Measurements from ENCODE around the gene ATP5F1D.

Gene ATP5F1D

DNA sequence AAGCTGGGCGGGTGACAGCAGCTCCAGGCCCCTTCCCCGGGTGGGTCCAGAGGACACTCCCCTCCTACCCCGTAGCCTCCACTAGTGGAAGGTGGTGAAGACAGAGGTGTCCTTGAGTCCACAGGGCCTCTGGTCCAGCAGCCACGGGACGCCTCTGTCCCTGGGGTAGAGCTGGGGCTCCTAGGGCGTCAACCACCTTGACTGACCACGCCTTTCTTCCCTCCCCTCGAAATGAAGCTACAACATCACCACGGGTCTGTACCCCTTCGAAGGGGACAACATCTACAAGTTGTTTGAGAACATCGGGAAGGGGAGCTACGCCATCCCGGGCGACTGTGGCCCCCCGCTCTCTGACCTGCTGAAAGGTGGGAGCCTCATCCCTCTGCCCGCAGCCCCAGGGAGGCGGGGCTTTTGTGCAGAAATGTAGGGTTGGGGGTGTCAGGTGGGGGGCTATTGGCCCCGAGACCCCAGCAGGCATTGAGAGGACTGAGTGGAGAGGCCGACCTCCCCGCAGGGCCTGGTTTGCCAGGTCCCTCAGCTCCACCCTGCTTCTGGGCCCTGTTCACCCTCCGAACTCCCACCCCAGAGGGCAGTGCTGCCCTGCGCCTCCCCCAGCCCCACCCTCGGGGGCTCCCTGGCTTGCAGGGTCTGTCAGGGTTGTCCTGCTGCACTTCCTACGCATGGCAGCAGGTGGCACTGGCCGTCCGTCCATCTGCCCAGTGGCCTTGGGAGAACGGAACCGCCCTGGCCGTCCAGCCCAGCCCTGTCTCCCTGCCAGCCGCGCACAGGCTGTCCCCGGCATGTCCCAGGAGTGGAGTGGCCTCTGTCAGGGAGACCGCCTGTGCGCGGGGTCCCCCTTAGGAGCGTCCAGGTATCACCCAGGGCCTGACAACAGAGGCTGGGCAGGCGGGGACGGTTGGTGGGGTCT is 20.3 kb upstream of the ATP5F1D start:
- DNase-seq = no peak

GRCh38 chr19:1221904-1222255 is 19.7 kb upstream of the ATP5F1D start:
- DNase-seq = no peak

DNA sequence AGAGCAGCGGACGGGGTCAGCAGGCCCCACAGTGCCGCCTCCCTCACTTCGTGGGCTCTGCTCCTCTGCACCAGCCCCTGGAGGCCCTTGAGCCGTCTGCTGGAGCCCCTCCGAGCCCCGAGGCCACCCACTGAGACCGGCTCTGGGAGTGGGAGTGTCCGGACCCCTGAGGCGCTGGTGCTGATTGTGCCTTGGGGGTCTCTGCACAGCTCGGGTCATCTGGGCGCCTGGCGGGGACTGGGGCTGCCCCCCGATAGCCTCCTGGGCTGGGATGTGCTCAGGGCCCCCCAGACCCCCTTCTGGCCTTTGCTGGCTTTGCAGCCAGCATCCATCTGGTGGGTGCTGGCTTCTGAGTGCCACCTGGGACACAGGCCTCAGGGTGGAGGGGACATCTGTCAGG is 19.2 kb upstream of the ATP5F1D start:
- no peak for DNase-seq

DNA sequence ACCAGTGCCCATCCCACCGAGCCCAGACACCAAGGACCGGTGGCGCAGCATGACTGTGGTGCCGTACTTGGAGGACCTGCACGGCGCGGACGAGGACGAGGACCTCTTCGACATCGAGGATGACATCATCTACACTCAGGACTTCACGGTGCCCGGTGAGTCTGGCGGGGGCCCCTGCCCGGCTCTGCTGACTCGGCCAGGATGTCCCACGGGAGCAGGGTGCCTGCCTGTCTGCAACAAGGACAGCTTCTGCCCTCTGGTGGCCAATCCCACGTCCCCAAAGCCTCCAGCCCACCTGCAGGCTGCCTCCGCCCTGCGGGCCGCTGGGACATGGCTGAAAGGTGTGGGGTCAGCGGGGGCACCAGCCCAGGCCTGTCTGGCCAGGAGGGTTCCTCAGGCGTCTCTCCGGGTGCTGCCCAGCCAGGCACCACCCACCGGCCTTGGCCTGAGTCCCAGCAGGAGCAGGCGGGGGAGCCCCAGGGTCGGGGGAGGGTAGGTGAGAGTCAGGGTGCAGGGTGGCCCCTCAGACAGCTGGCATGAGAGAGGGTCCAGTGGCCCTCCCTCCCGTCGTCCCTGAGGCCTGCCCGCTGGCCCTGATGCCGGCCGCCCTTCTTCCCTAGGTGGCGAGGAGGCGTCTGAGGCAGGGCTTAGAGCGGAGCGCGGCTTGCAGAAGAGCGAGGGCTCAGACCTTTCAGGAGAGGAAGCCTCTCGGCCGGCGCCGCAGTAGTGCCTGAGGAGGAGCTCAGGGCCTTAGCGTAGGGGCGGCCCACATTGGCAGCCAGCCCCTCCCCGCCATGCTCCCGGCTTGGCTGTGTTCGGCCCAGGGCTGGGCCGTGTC is 18.3 kb upstream of the ATP5F1D start:
- no peak for DNase-seq

GRCh38 chr19:1224047-1224825 is 17.3 kb upstream of the ATP5F1D start:
- no peak for DNase-seq

- DNase-seq = no peak
Measured at GRCh38 chr19:1224847-1225246, 16.7 kb upstream of the ATP5F1D start.

DNA sequence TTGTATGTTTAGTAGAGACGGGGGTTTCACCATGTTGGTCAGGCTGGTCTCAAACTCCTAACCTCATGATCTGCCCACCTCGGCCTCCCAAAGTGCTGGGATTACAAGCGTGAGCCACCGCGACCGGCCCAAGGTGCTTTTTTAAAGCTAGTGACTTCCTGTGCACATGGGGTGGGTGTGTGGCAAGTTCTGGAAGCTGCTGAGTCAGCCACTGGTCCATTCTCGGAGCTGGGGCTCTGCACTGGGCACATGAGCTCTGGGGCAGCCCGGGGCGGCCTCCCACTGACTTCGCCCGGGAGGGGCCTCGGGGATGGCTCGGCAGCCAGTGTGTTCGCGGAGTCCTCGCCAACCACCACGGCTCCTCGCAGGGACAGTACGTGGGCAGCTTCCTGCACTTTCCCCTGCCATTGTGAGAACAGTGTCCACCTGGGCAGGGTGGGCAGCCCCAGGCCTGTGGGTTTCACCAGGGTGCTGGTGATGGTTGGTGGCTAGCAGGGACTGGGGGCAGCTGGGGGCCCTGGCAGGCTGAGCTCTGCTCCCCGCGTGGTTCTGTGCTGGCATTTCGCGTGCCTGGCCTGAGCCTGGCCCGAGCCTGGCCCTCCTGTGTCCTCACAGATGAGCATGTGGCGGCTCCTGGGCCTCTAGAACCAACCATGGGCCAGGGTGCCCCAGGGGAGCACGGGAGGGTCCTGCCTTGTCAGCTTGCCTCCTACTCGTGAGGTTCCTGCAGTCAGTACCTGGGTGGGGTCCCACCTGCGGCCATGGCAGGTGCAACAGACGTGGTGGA is 15.9 kb upstream of the ATP5F1D start:
- DNase-seq = no peak

DNA sequence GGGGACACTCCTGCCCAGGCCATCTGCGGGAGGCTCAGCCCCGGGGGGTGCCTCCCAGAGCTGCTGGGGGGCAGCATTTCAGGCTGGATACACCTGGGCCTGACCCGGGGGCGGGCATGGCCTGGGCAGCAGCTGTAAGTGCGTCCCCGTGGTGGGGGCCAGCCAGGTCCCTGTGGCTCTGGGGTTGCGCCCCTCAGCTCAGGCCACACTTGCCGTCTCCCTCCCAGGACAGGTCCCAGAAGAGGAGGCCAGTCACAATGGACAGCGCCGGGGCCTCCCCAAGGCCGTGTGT is 15.4 kb upstream of the ATP5F1D start:
- no peak for DNase-seq

DNA sequence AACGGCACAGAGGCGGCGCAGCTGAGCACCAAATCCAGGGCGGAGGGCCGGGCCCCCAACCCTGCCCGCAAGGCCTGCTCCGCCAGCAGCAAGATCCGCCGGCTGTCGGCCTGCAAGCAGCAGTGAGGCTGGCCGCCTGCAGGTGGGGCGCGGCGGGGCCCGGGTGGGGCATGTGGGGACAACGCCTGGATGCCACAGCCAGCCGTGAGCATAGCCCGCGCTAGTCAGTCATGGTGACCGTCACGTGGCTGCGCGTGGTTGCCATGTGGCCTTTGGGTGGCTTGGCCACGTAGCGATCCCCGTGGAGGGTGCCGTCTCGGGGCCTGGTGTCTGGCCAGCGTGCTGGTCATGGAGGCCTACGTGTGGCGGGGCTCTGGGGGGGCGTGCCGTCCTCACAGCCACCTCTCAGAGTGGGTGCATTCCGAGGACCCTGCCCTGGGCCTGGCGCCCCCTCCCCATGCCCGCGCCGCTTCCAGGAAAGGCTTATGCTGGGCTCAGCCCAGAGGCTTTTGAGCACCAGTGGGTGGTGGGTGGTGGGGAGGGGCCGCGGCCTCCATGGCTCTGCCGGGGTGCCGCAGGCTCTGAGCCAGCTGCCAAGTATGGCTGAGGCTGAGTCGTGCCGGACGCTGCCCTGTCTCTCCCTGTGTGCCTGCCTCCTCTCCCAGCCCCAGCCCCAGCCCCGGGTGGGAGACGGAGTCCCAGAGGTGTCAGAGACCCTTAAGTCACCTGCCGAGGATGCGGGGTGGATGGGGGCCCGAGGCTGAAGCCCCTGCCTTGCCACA is 14.8 kb upstream of the ATP5F1D start:
- no peak for DNase-seq

- no peak for DNase-seq
Measured at GRCh38 chr19:1227304-1228054, 14.1 kb upstream of the ATP5F1D start.

DNA sequence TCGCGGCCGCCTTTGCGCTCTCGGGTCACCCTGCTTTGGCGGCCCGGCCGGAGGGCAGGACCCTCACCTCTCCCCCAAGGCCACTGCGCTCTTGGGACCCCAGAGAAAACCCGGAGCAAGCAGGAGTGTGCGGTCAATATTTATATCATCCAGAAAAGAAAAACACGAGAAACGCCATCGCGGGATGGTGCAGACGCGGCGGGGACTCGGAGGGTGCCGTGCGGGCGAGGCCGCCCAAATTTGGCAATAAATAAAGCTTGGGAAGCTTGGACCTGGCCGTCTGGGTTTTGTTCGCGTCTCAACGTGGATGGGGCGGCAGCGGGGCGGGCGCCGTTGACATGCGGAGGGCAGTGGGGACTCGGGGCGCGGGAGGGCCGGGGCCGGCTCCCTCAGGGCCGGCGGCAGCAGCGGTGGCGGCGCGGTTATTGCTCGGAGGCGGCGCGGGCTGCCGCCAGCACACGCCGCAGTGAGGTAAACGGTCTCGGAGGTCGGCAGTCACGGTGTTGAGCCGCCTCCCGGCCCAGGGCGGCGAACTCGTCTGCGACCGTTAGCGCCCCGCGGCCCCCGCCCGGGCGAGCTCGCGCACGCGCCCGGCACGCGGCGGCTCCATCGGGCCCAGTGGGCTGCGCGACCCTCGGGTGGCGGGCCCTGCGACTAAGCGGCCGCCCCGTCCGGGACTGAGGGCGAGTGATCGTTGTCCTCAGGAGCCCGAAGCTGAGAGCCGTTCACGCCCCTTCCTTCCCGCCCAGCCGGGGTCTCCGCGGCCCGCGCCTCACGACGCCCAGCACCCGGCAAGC is 13.2 kb upstream of the ATP5F1D start:
- no peak for DNase-seq

DNA sequence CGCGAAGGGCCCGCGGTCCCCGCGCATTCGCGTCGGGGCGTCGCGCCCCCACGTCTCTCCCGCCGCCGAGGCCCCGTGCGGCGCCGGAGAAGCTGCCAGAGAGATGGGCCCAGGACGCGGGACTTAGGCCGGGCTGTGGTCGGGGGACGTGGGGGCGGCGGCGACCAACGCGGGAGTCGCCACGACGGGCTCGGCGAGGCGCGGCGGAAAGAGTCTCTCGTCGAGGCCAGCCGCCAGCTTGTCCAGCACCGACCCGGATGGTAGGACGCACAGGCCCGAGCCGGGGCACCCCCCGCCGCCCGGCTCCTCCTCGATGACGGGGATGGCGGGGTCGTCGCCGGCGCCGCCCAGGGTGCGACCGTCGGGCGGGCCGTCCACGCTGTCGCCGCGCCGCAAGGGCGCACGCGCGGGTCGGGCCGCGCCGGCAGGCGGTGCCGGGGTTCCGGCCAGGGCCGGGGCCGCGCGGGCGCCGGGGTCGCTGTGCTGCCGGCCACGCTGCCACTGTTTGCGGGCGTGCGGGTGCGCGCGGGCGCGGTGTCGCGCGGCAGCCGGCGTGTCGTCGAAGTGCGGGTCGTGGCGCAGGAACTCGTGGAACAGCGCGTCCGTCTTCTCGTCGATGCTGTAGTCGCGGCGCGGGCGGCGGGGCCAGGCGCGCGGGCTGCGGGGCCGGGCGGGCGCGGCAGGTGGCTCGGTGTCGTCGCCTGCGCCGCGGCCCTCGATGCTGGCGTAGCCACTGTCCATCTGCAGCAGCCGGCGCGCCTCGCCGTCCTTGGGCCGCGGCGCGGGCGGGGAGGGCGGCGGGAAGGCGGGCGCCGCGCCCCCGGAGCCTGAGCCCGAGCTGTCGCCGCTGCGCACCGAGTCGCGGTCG is 12.3 kb upstream of the ATP5F1D start:
- no peak for DNase-seq

DNA sequence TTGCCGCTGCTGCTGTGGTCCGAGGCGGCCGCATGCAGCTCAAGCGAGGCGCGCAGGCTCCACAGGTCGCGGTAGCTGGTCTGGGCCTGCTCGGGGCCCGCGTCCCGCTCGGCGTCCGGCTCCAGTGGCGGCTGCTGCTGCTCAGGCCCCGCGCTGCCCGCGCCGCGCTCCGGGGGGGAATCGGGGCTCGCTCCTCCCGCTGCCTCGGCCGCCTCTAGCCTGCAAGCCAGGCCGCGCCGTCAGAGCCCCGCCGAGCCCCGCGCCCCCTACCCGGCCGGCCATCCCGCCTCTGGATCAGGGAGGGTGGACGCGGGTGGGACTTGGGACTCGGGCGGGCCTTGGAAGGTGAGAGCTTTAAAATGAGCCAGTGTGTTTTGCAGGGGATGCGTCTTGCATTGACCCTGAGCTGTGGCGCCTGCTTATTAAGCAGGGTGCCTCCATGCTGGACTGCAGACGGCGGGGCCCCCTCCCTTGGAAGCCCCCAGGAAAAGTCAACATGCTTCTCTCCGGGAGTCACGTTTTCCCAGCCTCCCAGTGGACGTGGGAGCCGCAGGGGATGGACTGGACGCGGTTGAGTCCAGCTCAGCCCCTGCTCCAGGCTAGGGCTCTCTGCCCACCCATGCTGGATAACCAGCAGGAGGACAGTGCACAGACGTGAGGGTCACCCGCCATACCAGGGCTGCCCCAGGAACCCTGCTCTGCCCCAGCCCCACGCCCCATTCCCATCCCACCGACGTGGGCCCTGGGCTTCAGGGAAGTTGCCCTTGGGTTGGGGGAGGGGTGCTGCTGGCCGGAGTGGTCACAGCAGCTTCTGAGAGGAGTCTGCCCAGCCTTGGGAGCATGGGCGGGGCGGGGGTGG is 11.4 kb upstream of the ATP5F1D start:
- no peak for DNase-seq

GRCh38 chr19:1230783-1231489 is 10.6 kb upstream of the ATP5F1D start:
- no peak for DNase-seq

- no peak for DNase-seq
Measured at GRCh38 chr19:1231729-1232637, 9.6 kb upstream of the ATP5F1D start.

GRCh38 chr19:1232652-1233072 is 8.9 kb upstream of the ATP5F1D start:
- DNase-seq = no peak

Measured in NCI-H146 (cell line).